HG03280 (cell line): ENCODE data around the gene TLL2.

ENCODE experiments used
- ATAC-seq: cut with Tn5 transposase; IDR thresholded peaks from one replicate; pipeline ENCODE4 v1.9.1; 2021; ENCODE audit warnings: mild to moderate bottlenecking, moderate library complexity; ENCODE audit not compliant: unreplicated experiment

The TLL2 gene

DNA sequence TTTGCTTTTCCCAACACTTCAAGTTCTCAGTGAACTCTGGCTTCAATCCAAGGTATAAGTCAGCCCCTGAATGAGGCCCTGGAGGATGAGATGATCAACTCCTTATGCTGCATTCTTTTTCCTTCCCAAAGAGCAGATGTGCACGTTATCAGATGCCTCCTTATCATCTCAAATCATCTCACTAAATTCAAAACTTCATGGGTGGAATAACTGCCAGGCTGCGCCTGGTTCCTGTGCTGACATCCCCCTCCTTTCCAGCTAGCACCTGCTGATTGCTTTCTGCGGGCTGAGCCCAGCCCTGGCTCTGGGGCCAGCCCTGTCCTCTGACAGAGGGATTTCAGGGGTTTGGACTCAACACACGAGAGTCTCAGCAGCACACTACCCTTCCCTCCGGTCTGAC, 44.9 kb downstream of the TLL2 start:
- no peak for ATAC-seq

GRCh38 chr10:96465599-96465998, 48.1 kb downstream of the TLL2 start:
- ATAC-seq = no peak

DNA sequence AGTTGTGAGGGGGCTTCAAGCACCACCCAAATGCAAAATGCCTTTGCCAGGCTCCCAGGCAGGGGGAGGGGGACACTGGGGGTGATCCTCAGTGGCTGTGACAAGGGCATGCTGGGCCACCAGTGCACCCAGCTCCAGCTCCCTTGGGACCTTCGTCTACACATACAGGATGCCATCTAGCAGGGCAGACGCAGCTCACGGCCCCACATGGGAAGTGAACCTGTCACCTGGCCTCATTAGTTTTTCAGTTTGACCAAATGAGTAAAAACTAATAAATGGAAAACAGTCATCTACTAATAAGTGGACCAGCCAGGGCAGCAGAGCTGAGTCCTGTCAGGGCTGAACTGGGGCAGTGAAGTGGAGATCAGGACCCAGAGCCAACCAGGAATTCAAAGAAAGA, 50.2 kb downstream of the TLL2 start:
- ATAC-seq = no peak

DNA sequence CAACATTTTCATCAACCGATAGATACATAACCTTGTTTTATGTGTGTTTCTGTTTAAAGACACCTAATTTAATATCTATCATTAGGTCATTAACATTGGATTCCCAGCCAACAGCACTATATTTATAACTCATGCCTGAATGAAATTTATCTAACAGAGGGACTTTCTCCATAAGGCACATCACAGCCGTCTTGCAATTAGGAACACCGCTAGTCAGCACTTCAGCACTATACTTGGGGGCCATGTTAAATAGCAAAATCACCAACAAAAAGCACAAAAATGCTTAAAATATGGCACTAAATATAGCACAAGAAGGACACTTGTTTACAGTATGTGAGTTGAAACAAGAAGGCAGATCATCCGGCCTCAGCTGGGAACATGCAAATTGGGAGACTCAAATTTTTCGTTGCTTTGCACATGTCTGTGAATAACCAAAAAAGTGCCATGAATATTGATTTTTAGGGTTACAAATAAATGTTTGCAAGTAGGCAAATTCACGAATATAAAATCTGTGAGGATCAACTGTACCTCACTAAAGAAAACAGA, 51.0 kb downstream of the TLL2 start:
- no peak for ATAC-seq

GRCh38 chr10:96460316-96460715, 53.4 kb downstream of the TLL2 start:
- no peak for ATAC-seq

- no peak for ATAC-seq
Measured at GRCh38 chr10:96457341-96457740, 56.4 kb downstream of the TLL2 start.

DNA sequence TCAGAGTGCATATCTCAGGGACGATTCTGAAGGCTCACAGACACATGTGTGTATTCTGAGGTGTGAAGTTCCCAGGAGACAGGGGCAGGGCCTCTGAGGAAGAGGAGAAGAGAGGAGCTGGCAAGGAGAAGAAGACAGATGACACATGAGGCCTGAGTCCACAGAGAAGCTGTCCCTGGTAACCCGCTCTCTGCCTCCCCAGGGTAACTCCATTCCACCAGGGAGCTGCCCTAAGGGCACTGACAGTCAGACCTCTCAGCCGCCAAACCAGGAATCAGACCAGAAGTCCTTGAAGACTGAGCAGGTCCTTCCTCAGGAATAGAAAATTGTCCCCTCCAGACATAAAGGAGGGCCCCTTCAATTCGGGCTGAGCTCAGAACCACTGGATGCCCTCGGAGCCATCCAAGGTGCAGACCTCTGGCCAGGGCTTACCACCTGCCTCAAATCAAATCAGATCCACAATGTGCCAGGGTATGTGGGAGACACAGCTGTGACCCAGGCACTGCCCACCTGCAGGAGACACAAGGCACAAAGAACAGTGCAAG, 57.4 kb downstream of the TLL2 start:
- no peak for ATAC-seq

DNA sequence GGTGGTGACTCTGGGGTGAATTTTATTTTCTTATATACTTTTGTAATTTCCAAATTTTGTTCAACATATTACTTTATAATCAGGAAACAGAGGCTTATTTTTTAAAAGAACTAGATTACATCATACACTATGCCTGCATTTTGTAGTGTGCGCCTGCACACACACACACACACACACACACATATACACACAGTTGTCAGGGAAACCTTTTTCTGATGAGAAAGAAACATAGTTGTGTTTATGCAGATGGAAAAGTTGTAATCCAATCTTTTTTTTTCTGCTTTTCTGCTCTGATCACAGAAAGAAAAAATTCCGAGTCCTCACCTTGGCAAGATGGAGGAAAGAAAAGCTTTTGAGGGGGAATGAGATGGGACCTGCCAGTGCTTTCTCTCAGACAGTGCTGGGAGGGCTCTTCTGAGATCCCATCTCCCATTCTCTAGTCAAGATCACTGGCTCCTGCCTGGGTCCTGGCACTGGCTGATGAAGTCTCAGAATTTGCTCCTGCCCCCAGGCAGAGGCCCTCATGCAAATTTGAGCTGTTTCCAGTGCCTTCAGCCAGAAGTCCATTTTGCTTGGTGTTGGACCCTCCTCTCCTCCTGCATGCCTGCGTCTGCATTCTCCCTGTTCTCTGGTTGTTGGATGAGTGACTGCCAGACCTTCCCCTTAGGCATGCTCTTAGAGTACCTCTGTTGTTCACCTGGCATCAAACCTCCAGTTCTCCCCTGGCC, 59.7 kb downstream of the TLL2 start:
- no peak for ATAC-seq

DNA sequence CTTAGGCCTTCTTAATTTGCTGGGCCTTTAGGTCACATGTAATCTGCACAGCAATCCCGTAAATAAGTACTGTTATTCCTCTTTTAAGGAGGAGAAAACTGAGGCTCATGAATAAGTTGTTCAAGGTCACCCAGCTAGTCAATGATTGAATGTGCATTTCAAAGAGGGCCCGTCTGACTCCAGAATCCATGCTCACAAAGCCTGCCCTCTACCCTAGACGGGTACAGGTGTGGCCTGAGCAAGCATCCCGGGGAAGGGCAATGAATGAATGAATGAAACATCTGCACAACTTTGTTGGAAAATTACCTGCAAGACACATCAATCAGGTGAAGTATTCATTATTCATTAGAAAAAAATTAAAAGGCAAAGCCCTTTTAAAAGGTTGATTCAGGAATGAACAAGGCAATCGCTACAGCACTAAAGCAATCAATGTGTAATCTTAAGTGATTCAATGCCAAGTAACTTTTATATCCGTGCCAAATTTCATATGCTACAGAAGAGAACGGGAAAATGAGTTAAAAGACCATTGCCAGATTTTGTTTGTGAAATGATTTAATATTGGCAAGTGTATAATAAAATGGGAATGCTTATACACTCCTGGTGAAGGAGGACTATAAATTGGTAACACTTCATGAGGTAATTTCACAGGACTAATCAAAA, 61.1 kb downstream of the TLL2 start:
- no peak for ATAC-seq

DNA sequence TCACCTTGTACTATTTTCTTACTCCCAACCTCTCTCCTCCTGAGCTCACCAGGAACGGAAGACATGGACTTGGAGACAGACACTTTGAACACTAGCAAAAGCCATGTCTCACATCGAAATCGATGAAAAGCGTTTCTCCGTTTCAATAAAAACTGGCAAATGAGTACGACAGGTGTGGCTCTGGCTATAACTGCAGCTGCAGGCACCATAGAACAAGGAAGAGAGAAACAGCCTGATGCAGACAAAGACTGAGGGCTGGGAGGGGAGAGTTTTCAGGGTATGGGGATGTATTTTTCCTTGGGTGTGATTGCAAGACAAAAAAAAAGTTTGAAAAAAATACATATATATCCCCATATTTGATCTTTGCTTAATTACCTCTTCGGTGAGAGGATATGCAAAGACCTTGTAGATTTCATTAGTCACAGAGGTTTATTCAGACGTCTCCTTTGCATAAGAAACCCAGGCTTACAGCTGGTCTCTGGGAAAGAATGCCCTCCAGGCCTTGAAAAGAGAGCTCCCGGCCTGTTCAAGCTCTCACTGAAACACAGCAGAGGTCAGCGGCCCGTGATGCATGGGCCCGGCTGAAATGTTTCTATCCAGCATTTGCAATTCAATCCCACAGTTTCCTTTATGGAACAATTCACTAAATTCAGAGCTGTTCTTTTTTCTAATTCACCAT, 63.1 kb downstream of the TLL2 start:
- no peak for ATAC-seq

DNA sequence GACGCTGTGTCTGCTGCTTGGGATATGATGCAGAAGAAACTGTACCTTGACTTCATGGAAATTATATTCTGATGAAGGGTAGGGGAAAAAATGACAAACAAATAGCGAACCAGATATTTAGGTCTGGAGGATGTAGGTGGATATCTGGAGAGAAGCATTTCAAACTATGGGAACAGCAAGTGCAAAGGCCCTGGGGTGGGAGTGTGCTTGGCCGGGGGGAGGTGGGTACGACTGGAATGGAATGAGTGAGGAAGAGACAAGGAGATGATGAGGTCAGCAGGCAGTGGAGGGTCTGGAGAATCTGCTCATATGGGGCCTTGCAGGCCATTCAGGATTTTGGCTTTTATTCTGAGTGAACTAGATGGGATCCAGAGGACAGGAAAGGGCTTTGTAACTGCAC, 65.2 kb downstream of the TLL2 start:
- no peak for ATAC-seq

DNA sequence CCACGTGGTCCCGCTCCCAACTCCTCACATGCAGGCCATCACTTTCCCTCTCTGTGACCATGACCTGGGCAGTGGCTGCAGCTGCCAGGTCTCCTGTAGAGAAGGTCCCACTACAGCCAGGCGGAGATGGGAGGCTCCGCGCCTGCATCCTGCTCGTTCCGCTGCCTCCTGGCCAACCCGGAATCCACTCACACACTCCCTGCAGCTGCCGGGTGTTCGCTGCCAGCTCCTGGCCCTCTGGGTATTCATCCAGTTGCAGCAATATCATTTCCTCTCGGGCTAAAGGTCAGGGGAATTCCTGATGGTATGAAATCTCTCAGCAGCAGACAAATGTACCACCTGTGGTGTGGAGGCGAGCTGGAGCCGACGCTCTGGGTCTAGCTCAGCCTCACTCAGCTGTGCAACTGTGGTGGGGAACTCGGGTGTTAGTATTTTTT, 65.7 kb downstream of the TLL2 start:
- no peak for ATAC-seq

DNA sequence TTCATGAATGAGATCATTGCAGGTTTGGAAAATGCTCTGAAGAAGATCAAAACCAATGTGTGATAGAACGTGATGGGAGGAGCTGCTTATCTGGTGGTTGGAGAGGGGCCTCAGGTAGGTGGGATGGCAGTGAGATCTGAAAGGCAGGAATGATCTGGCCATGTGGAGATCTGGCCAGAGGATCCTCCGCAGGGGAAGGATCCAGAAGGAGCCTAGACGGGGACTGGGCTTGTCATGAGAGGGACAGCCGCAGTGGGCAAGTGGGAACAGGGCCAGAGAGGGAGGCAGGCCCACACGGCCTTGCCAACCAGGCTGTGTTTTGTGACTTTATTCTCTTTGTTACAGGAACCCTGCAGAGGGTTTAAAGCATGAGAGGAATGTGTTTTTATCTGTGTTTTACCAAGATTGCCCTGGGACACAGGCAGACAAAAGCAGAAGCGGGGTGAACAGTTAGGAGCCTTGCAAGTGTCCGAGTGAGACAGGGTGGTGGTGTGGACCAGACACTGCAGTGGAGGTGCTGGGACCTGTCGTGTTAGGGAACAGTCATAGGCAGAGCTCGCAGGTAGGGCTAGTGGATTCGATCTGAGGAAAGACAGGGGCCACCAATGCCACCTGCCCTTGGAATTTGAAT, 66.6 kb downstream of the TLL2 start:
- no peak for ATAC-seq

DNA sequence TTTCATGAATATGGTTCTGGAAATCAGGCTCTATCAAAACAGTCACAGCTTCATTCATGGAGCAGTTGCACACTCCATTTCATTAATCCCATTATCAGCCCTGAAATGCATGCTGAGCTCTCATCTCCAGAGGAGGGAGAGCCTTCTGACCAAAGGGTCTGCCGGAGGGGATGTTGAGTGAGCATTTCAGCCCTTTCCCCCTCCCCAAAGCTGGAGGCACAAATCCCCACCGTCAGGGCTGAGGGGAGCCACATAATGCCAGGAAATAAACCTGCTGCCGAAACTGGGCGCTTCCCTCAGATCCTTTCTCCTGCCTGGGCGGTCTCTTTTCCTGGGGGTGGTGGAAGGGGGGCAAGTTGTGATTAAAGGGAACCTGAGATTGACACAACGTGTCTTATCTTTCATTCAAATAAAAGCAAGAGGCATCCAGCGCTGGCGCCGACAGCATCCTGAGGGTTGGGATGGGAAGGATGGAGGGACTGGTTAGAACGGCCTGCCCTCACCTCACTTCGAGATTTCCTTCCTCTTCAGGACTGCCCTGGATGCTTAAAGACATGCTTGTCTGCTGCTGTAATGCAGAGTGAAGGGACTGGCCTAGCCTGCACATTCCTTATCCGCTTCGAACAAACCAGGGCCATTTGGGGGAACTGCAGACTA, 71.6 kb downstream of the TLL2 start:
- no peak for ATAC-seq

DNA sequence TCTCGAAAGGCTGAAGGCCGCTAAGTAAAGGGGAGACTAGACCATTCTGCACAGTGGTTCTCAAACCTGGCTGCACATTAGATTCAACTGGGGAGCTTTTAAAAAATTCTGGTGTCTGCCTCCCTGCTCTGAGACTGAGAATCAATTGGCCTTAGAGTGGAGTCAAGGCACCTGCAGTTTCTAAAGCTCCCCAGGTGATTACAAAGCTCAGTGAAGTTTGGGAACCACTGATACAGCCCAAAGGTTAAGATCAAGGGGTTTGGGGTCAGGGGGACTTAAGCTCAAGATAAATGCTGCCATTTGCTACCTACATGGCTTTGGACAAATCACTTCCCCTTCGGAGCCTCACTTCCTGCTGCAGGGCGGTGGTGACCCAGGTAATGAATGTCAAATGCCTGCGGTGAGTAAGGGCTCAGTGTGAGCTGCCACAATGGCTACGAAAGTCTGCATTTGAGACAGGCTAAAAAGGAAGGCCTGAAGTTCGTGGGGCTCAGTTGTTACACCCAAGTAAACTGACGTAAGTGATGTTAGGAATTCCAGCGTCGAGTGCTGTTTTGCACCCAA, 72.3 kb downstream of the TLL2 start:
- ATAC-seq = no peak

DNA sequence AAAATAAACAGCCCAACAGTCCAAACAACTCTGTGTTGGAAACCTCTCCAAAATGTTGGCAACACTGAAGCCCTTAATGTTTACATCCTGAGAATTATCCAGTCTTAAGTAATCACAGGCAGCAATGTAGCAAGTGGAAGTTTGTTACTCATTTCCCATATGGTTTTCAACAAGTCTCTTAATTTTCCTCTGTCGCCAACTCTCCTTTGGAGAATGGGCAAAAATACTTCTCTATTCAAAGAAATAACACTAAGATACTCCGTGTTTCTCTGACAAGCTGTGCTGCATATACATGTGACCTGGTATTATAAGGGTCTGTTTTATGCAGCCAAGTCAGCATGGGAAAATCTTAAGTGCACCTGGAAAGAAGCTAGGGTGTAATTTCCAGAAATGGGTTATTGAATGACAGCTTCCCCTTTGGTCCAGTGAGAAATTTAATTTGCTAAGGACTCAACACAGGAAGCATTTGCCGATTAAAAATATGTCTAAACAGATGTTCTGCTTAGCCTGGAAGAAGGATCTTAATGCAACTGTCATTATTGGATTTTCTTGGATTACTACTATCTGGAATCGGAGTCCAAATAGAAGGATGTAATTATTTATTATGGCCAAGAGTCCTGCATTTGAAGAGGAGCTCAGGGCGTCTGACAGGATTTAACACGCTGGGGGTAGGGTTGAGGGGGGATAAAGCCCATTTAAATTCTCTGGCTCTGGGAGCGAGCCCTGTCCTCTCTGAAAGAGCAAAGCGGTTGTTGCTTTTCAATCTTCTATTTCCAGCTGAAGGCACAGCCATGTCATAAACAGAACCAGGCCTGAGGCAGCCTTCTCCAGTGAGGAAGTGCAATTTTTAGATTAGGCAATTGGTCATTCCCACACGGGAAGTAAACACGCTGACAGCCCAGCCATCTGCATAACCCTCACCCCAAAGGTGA, 73.1 kb downstream of the TLL2 start:
- no peak for ATAC-seq

GRCh38 chr10:96439725-96440124, 74.0 kb downstream of the TLL2 start:
- ATAC-seq = no peak

DNA sequence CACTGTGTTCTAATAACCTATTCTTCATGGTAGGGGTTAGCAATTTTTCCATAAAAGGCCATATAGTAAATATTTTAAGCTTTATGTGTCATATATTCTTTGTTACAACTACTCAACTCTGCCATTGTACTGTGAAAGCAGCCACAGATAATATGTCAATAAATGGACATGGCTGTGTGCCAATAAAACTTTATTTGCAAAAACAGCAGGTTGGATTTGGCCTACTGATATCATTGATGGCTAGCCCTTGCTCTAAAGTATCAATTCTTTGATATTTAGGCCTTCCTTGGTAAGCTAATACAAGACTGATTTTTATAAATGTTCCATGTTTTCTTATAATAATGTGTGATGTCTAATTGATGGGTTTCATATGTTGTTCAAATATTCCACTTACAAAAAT, 77.7 kb downstream of the TLL2 start:
- no peak for ATAC-seq
